Coronary artery (tissue), 2 donors: Measurements from ENCODE around the gene RFNG.

ENCODE experiments used
- DNase-seq: peaks from one replicate; pipeline ENCODE4 v3.0.0-alpha.2; 2017; ENCODE audit warnings: low spot score
- H3K27ac ChIP-seq, 2 donors: fragments of 200-600 bp; sonication (generic); one replicate each; pipeline ENCODE4 v1.5.1; 2016 to 2019
- H3K4me3 ChIP-seq: fragments of 200-600 bp; sonication (generic); 2 replicates; pipeline ENCODE4 v1.5.1; 2016; ENCODE audit warnings: mild to moderate bottlenecking, moderate library complexity
- TF ChIP-seq, protein P1 (sequence below): fragments of 200-600 bp; sonication (generic); IDR thresholded peaks from one replicate; pipeline ENCODE4 v1.5.1; 2019; ENCODE audit warnings: antibody characterized with exemption

Gene RFNG

DNA sequence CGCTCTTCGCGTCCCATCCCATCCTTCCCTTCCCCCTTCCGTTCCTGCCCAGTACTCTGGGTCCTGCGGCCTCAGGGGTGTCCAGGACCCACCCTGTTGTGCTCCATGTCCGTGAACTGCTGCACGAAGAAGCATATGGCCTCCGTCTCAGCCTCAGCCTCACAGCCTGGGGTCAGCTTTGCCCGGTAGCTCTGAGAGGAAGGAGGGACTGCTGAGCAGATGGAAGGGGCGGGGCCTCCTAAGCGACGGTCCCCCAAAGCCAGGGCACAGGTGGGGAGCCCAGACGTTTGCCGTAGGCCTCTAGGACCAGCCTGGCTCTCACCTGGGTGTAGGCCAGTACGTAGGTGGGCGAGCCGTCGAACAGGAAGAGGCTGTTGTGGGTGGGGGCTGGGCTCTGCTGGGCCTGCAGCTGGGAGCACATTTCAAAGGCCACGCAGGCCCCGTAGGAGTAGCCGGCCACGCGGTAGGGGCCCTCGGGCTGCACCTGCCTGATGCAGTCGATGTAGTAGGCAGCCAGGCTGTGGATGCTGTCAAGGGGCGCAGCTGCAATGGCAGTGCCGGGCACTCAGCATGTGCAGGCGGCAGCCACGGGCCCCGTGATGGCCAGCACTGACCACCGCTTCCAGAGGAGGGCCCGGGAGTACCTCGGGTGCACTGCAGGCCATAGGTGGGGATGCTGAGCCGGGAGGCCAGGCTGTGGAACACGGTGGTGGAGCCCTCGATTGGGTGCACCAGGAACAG is 28.6 kb upstream of the RFNG start:
- no peak overlapping the region for H3K27ac ChIP-seq
- TF ChIP-seq, protein P1, sequence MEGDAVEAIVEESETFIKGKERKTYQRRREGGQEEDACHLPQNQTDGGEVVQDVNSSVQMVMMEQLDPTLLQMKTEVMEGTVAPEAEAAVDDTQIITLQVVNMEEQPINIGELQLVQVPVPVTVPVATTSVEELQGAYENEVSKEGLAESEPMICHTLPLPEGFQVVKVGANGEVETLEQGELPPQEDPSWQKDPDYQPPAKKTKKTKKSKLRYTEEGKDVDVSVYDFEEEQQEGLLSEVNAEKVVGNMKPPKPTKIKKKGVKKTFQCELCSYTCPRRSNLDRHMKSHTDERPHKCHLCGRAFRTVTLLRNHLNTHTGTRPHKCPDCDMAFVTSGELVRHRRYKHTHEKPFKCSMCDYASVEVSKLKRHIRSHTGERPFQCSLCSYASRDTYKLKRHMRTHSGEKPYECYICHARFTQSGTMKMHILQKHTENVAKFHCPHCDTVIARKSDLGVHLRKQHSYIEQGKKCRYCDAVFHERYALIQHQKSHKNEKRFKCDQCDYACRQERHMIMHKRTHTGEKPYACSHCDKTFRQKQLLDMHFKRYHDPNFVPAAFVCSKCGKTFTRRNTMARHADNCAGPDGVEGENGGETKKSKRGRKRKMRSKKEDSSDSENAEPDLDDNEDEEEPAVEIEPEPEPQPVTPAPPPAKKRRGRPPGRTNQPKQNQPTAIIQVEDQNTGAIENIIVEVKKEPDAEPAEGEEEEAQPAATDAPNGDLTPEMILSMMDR, result no peak
- DNase-seq, result no peak
- no peak overlapping the region for H3K4me3 ChIP-seq

DNA sequence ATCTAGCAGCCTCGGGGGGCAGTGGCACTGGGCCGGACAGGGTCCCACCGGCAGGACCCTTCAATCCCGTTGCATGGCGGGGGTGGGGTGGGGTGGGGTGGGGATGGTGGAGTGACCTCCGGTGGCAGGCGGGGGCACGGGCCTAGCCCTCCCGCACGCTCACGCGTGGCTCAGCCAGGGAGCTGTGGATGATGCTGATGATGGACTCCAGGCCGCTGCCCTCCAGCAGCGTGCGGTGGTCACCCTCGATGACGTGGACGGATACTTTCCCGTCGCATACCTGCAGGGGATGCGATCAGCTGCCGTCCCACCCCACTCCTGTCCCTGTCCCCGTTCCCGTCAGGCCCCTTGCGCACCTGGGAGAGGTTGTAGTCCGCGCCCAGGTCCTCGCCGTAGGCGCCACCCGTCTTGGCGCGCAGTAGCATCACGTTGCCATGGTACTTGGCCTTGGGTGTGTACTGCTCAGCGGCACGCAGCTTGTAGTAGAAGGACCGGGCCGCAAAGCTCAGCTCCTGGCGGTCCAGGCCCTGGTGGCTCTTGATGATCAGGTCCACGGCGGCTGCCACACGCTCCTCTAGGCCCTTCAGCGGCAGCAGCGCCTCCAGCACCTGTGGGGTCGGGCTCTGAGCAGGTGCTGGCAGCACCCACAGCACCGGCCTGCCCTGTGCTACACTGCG is 27.5 kb upstream of the RFNG start:
- TF ChIP-seq, protein P1, result no peak
- Histone ChIP-seq H3K27ac (no peak overlapping the region), H3K4me3 (no peak overlapping the region)
- no peak for DNase-seq

DNA sequence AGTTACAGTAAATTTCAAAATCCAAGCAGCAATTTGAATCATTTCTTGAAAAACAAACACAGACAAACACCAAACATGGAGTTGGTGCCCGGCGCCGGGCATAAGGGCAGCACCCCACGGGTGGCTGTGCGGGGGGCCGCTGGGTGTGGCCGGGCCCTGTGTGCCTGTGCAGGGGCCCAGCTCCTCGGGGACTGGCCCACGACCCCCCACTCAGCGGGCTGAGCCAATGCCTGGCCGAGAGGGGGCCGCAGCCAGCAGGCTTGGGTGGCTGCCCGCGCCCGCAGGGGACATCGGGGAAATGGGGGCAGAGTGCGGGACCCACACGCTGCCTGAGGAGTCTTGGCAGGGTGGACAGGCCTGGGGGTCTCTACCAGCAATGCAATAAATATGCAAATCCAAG is 26.8 kb upstream of the RFNG start:
- no peak overlapping the region for H3K27ac ChIP-seq
- DNase-seq, result no peak
- H3K4me3 ChIP-seq, result no peak overlapping the region
- TF ChIP-seq, protein P1, result no peak

DNA sequence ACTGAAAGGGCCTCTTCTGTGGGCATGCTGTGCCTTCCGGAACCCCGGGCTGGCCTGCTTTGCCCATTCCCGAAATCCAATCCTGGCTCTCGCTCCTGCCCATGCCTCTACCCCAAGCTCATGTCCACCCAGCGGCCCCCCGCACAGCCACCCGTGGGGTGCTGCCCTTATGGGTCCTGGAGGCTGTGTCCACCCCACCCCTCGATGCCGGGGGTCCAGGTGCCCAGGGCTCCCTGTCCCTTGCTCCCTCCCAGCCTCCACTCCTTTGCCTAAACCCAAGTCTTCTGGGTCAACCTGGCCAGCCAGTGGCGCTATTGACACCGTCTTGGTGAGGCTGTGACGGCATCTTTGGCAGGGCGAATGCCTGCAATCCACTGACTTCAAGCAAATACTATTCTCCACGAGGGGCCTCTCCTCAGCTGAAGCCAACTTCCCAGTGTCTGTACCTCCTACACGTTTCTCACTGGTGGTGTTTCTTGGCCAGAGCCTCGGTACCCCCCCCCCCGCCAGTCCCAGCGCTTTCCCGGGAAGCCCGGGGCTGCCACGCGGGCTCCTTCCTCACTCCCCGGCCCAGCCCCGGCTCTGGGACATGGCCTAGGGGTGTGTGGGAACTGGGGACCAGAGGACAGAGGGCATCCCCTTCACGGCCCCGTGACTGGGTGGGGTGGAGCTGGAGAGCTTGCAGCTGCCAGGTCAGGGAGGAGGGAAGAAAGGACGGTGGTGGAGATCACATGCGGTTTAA is 26.2 kb upstream of the RFNG start:
- no peak overlapping the region for H3K27ac ChIP-seq
- no peak for DNase-seq
- TF ChIP-seq, protein P1, result no peak
- no peak overlapping the region for H3K4me3 ChIP-seq

DNA sequence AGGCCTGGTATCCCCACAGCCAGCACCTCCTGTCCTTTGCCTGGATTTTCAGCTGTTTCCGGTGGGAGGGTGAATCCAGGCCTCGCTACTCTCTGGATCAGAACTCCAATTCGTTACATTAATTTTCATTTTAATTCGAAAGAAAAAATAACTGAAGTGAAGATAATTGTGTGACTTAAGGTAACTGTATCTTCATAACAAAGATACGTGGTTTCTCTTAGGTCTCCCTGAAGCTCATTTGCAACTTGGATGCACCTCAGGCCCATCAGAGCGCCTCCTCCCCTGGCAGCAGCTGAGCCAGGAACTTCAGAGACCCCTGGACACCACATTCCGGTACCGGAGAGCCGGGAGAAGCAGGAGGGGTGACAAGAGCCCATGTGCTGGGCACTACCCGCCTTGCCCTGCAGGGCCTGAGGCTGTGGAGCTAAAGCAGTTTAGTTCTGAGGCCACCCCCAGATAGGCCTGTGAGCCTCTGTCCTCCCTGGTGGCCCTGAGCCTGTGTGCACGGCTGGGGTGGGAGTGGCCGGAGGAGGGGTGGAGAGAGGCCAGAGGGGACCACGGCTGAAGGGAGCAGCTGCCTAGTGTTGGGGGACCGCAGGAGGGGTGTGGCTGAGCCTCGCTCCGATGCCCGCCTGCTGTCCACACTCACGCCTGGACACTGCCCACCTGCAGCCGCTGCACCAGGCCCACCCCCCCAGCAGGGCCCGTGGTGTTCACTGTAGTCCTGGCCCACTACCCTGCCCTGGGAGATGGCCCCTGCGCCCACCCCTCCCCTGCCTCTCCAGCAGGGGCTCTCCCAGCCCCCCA is 25.4 kb upstream of the RFNG start:
- no peak overlapping the region for H3K4me3 ChIP-seq
- TF ChIP-seq, protein P1, result no peak
- DNase-seq, result no peak
- no peak overlapping the region for H3K27ac ChIP-seq

DNA sequence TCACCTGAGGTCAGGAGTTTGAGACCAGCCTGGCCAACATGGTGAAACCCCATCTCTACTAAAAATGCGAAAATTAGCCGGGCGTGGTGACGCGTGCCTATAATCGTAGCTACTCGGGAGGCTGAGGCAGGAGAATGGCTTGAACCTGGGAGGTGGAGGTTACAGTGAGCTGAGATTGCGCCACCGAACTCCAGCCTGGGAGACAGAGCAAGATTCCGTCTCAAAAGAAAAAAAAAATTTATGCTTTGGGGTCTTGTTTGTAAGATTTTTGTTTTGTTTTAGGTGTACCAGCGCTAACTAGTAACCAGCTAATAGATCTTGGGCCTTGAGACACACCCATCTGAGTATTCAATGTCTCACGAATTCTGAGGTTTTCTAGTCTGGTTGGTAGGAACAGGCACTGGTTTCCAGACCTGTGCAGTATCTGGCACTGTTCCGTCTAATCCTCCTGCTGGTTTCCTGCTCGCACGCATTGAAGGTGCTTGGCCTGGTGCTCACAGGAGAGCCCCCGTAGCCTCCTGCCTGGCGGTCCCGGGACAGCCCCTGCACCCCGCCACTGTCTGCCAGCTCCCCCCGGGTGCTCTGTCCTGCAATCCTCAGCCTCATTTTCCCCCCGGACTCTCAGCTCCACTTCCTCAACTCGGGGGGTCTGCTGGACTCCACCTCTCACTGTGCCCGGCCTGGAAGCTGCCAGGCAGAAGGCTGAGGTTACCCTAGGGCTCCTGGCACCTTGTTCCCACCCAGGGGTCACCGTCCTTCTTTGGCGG is 24.6 kb upstream of the RFNG start:
- H3K4me3 ChIP-seq, result no peak overlapping the region
- H3K27ac ChIP-seq, result no peak overlapping the region
- DNase-seq, result no peak
- TF ChIP-seq, protein P1, result no peak
